WTC11 (cell line): Measurements from ENCODE around the gene CLEC16A. TPM values are rescaled to one million over a fixed set of nuclear protein-coding genes. Genes with fewer than 3 reads are reported as not detected.

Source experiments
- ATAC-seq: fragments of 200-7000 bp; cut with Tn5 transposase; 2 replicates; pipeline ENCODE4 v1.10.0; 2021; ENCODE audit warnings: mild to moderate bottlenecking, moderate library complexity
- CTCF ChIA-PET: fragments of 300-600 bp; sonication (Branson Sonifier 250); formaldehyde crosslinking; loops from one replicate; lab custom pipeline; 2021; ENCODE audit warnings: antibody characterized with exemption; lab: Charles Lee
- POLR2A ChIA-PET: fragments of 350-600 bp; sonication (Branson Sonifier 250); formaldehyde crosslinking; loops from one replicate; lab custom pipeline; 2021; ENCODE audit warnings: antibody characterized with exemption; lab: Charles Lee
- DNase-seq: peaks from one replicate; pipeline ENCODE4 v3.0.0; 2021; ENCODE audit warnings: low spot score
- H3K27ac Mint-ChIP-seq: 2 replicates; pipeline ENCODE4 v1.8.0; 2021; ENCODE audit warnings: mixed read lengths
- H3K27me3 Mint-ChIP-seq: 2 replicates; pipeline ENCODE4 v1.8.0; 2021; ENCODE audit warnings: low read depth, mild to moderate bottlenecking, moderate library complexity, mixed read lengths
- H3K36me3 Mint-ChIP-seq: 2 replicates; pipeline ENCODE4 v1.8.0; 2021; ENCODE audit warnings: mixed read lengths
- H3K4me1 Mint-ChIP-seq: 2 replicates; pipeline ENCODE4 v1.8.0; 2022; ENCODE audit warnings: mixed read lengths
- H3K4me3 Mint-ChIP-seq: 2 replicates; pipeline ENCODE4 v1.8.0; 2021; ENCODE audit warnings: mild to moderate bottlenecking, moderate library complexity, mixed read lengths
- H3K9me3 Mint-ChIP-seq: 2 replicates; pipeline ENCODE4 v1.8.0; 2021; ENCODE audit warnings: mixed read lengths
- CDX4 ChIP-seq: fragments of 250-450 bp; sonication (Bioruptor Pico); IDR thresholded peaks from 2 replicates; pipeline ENCODE4 v1.9.0; 2021; ENCODE audit warnings: moderate library complexity, mild to moderate bottlenecking, inconsistent platforms, borderline replicate concordance
- CREB1 ChIP-seq: sonication (generic); formaldehyde crosslinking; IDR thresholded peaks from 2 replicates; pipeline ENCODE4 v1.8.0; 2023; ENCODE audit warnings: mild to moderate bottlenecking, missing genetic modification reagents
- E2F4 ChIP-seq: sonication (generic); formaldehyde crosslinking; IDR thresholded peaks from 2 replicates; pipeline ENCODE4 v1.8.1; 2022; ENCODE audit warnings: low read depth, mild to moderate bottlenecking, moderate library complexity, missing genetic modification reagents, borderline replicate concordance
- GABPB1 ChIP-seq: sonication (generic); formaldehyde crosslinking; IDR thresholded peaks from 2 replicates; pipeline ENCODE4 v1.8.1; 2023; ENCODE audit warnings: mild to moderate bottlenecking, missing genetic modification reagents
- HMGXB4 ChIP-seq: sonication (generic); formaldehyde crosslinking; IDR thresholded peaks from 2 replicates; pipeline ENCODE4 v1.8.1; 2023; ENCODE audit warnings: mild to moderate bottlenecking, moderate library complexity, missing genetic modification reagents
- IRF2 ChIP-seq: sonication (generic); formaldehyde crosslinking; IDR thresholded peaks from 2 replicates; pipeline ENCODE4 v1.8.0; 2022; ENCODE audit warnings: low read depth, missing genetic modification reagents, borderline replicate concordance
- JUN ChIP-seq: sonication (generic); formaldehyde crosslinking; IDR thresholded peaks from 2 replicates; pipeline ENCODE4 v1.8.0; 2023; ENCODE audit warnings: mild to moderate bottlenecking, missing genetic modification reagents
- KAT7 ChIP-seq: sonication (generic); formaldehyde crosslinking; IDR thresholded peaks from 2 replicates; pipeline ENCODE4 v1.8.1; 2023; ENCODE audit warnings: missing genetic modification reagents, mild to moderate bottlenecking, borderline replicate concordance
- MAX ChIP-seq: sonication (generic); formaldehyde crosslinking; IDR thresholded peaks from 2 replicates; pipeline ENCODE4 v1.8.0; 2022; ENCODE audit warnings: mild to moderate bottlenecking, missing genetic modification reagents
- MLX ChIP-seq: sonication (generic); formaldehyde crosslinking; IDR thresholded peaks from 2 replicates; pipeline ENCODE4 v1.8.1; 2023; ENCODE audit warnings: mild to moderate bottlenecking, missing genetic modification reagents, moderate library complexity
- NFATC4 ChIP-seq: fragments of 250-450 bp; sonication (Bioruptor Pico); IDR thresholded peaks from 2 replicates; pipeline ENCODE4 v1.9.0; 2021; ENCODE audit warnings: mild to moderate bottlenecking
- NFE2L1 ChIP-seq: sonication (generic); formaldehyde crosslinking; IDR thresholded peaks from 2 replicates; pipeline ENCODE4 v1.8.1; 2023; ENCODE audit warnings: missing genetic modification reagents
- PRDM15 ChIP-seq: sonication (generic); formaldehyde crosslinking; IDR thresholded peaks from 2 replicates; pipeline ENCODE4 v1.8.0; 2022; ENCODE audit warnings: missing genetic modification reagents
- PRRX2 ChIP-seq: fragments of 250-450 bp; sonication (Bioruptor Pico); IDR thresholded peaks from 2 replicates; pipeline ENCODE4 v1.8.0; 2021; ENCODE audit warnings: mild to moderate bottlenecking
- RELA ChIP-seq: sonication (generic); formaldehyde crosslinking; IDR thresholded peaks from 2 replicates; pipeline ENCODE4 v1.8.1; 2022; ENCODE audit warnings: missing genetic modification reagents, mild to moderate bottlenecking, borderline replicate concordance
- USF1 ChIP-seq: sonication (generic); formaldehyde crosslinking; IDR thresholded peaks from 2 replicates; pipeline ENCODE4 v1.8.0; 2022; ENCODE audit warnings: mild to moderate bottlenecking, missing genetic modification reagents
- ZMAT4 ChIP-seq: fragments of 250-450 bp; sonication (Bioruptor Pico); IDR thresholded peaks from 2 replicates; pipeline ENCODE4 v1.9.0; 2021; ENCODE audit warnings: mild to moderate bottlenecking
- ZNF232 ChIP-seq: sonication (generic); formaldehyde crosslinking; IDR thresholded peaks from 2 replicates; pipeline ENCODE4 v1.8.0; 2022; ENCODE audit warnings: mild to moderate bottlenecking, missing genetic modification reagents
- ZNF263 ChIP-seq: sonication (generic); formaldehyde crosslinking; IDR thresholded peaks from 2 replicates; pipeline ENCODE4 v1.8.1; 2022; ENCODE audit warnings: low read depth, mild to moderate bottlenecking, moderate library complexity, missing genetic modification reagents
- ZNF425 ChIP-seq: fragments of 250-450 bp; sonication (Bioruptor Pico); conservative IDR thresholded peaks from 2 replicates; pipeline ENCODE4 v1.9.0; 2021; ENCODE audit warnings: mild to moderate bottlenecking
- total RNA-seq: library from RNA; stranded (reverse); gene quantifications from 3 replicates; pipeline ENCODE4 v1.2.3, GENCODE V29; 2021

The CLEC16A gene
- total RNA-seq, 1 experiment from 2014 or later: 14.4 TPM

GRCh38 chr16:11190588-11191560, 246.5 kb downstream of the CLEC16A start (continued):
- TF ChIP-seq PRDM15 (CRISPR knock-in tag) (no peak), MAX (CRISPR knock-in tag) (no peak)

- Mint-ChIP-seq H3K4me1 (peaks cover 11% of the 10 kb centered on the region), H3K9me3 (no peaks in the 10 kb centered on the region), H3K36me3 (no peaks in the 10 kb centered on the region)
- DNase-seq: no peak
- CTCF ChIA-PET: interaction anchor here (1.5 kb wide), 1 partner anchor 180 kb away, joined by 4 read pairs; no protein-coding TSS in a partner anchor
- no peak for TF ChIP-seq ZNF232 (CRISPR knock-in tag)
- TF ChIP-seq ZNF263 (CRISPR knock-in tag): no peak
- TF ChIP-seq KAT7 (CRISPR knock-in tag): no peak
- TF ChIP-seq CREB1 (CRISPR knock-in tag): no peak
- no peak for TF ChIP-seq RELA (CRISPR knock-in tag)
- no peak for TF ChIP-seq ZMAT4 (CRISPR knock-in tag)
- no peak for TF ChIP-seq IRF2 (CRISPR knock-in tag)
- no peak for TF ChIP-seq USF1 (CRISPR knock-in tag)
- TF ChIP-seq NFATC4: no peak
- TF ChIP-seq PRRX2 (CRISPR knock-in tag): no peak
- no peak for TF ChIP-seq NFE2L1 (CRISPR knock-in tag)
- TF ChIP-seq MLX (CRISPR knock-in tag): no peak
- TF ChIP-seq, all 79 proteins: peak for 0
- POLR2A ChIA-PET: no interaction called here
- Mint-ChIP-seq H3K4me3 (no peak overlapping the region), H3K27me3 (peaks cover 2% of the 10 kb centered on the region; the same call in 1 of the 2 replicates), H3K27ac (no peak overlapping the region)
- no peak for ATAC-seq
Measured at GRCh38 chr16:11191665-11192064, 247.3 kb downstream of the CLEC16A start.

- Mint-ChIP-seq H3K4me3 (no peak overlapping the region), H3K4me1 (peaks cover 11% of the 10 kb centered on the region), H3K9me3 (no peaks in the 10 kb centered on the region), H3K36me3 (no peaks in the 10 kb centered on the region), H3K27me3 (peaks cover 2% of the 10 kb centered on the region; the same call in 1 of the 2 replicates), H3K27ac (no peak overlapping the region)
- POLR2A ChIA-PET: no interaction called here
- CTCF ChIA-PET: interaction anchor here (1.0 to 1.5 kb wide), 3 partner anchors 8 to 178 kb away, joined by 3 to 5 read pairs (median 4); no protein-coding TSS in a partner anchor
- ATAC-seq (no peak), DNase-seq (no peak)
- TF ChIP-seq CDX4 (CRISPR knock-in tag) (no peak), E2F4 (CRISPR knock-in tag) (no peak), HMGXB4 (CRISPR knock-in tag) (no peak), JUN (no peak), GABPB1 (CRISPR knock-in tag) (no peak), ZNF425 (no peak)
Measured at GRCh38 chr16:11193494-11193893, 249.1 kb downstream of the CLEC16A start.
